ENCODE data around the gene TNS3. TPM values are rescaled to one million over a fixed set of nuclear protein-coding genes. Genes with fewer than 3 reads are reported as not detected.

The TNS3 gene
- polyA plus RNA-seq, 1 donor: 66.7 TPM

GRCh38 chr7:47602272-47603004, 20.5 kb upstream of the TNS3 start:
- Histone ChIP-seq H3K36me3 (ENCODE audit: control insufficient read depth, insufficient read depth, low read length) (no peaks in the 10 kb centered on the region), H3K9me3 (ENCODE audit: control insufficient read depth, low read depth, low read length) (peaks cover 9% of the 10 kb centered on the region), H3K27ac (ENCODE audit: low read length) (no peak overlapping the region), H3K27me3 (ENCODE audit: control insufficient read depth, insufficient read depth, low read length) (no peaks in the 10 kb centered on the region), H3K4me3 (ENCODE audit: low read length) (no peak overlapping the region), H3K4me1 (ENCODE audit: control insufficient read depth, insufficient read depth, low read length) (peaks cover 18% of the 10 kb centered on the region)
- DNase-seq: no peak
- WGBS (ENCODE audit: insufficient coverage, low lambda C conversion rate): 100% methylated on average over 2 of the region's 7 CpGs

GRCh38 chr7:47601881-47602249, 20.0 kb upstream of the TNS3 start:
- no CpG with 5 or more reads among the region's 2 CpGs for WGBS (ENCODE audit: insufficient coverage, low lambda C conversion rate)
- Histone ChIP-seq H3K4me3 (ENCODE audit: low read length) (no peak overlapping the region), H3K27me3 (ENCODE audit: control insufficient read depth, insufficient read depth, low read length) (no peaks in the 10 kb centered on the region), H3K36me3 (ENCODE audit: control insufficient read depth, insufficient read depth, low read length) (no peaks in the 10 kb centered on the region), H3K9me3 (ENCODE audit: control insufficient read depth, low read depth, low read length) (peaks cover 14% of the 10 kb centered on the region), H3K27ac (ENCODE audit: low read length) (no peak overlapping the region), H3K4me1 (ENCODE audit: control insufficient read depth, insufficient read depth, low read length) (peaks cover 18% of the 10 kb centered on the region)
- DNase-seq: no peak

- no peaks in the 10 kb centered on the region for H3K36me3 ChIP-seq (ENCODE audit: control insufficient read depth, insufficient read depth, low read length)
- H3K27ac ChIP-seq (ENCODE audit: low read length): no peak overlapping the region
- no peak overlapping the region for H3K4me3 ChIP-seq (ENCODE audit: low read length)
- H3K4me1 ChIP-seq (ENCODE audit: control insufficient read depth, insufficient read depth, low read length): peaks cover 18% of the 10 kb centered on the region
- WGBS (ENCODE audit: insufficient coverage, low lambda C conversion rate): 80% methylated on average over 1 of the region's 4 CpGs
- H3K9me3 ChIP-seq (ENCODE audit: control insufficient read depth, low read depth, low read length): peaks cover 19% of the 10 kb centered on the region
- no peak for DNase-seq
- H3K27me3 ChIP-seq (ENCODE audit: control insufficient read depth, insufficient read depth, low read length): no peaks in the 10 kb centered on the region
Measured at GRCh38 chr7:47601119-47601880, 19.4 kb upstream of the TNS3 start.

- H3K4me3 ChIP-seq (ENCODE audit: low read length): no peak overlapping the region
- no peaks in the 10 kb centered on the region for H3K27me3 ChIP-seq (ENCODE audit: control insufficient read depth, insufficient read depth, low read length)
- peaks cover 27% of the 10 kb centered on the region for H3K9me3 ChIP-seq (ENCODE audit: control insufficient read depth, low read depth, low read length)
- WGBS (ENCODE audit: insufficient coverage, low lambda C conversion rate): no CpG with 5 or more reads among the region's 15 CpGs
- no peak for DNase-seq
- no peaks in the 10 kb centered on the region for H3K36me3 ChIP-seq (ENCODE audit: control insufficient read depth, insufficient read depth, low read length)
- H3K27ac ChIP-seq (ENCODE audit: low read length): no peak overlapping the region
- peaks cover 17% of the 10 kb centered on the region for H3K4me1 ChIP-seq (ENCODE audit: control insufficient read depth, insufficient read depth, low read length)
Measured at GRCh38 chr7:47600199-47601118, 18.5 kb upstream of the TNS3 start.

GRCh38 chr7:47597379-47597778, 15.5 kb upstream of the TNS3 start:
- no peak for DNase-seq
- WGBS (ENCODE audit: insufficient coverage, low lambda C conversion rate): no CpG with 5 or more reads among the region's 5 CpGs
- Histone ChIP-seq H3K4me3 (ENCODE audit: low read length) (no peak overlapping the region), H3K27me3 (ENCODE audit: control insufficient read depth, insufficient read depth, low read length) (no peaks in the 10 kb centered on the region), H3K36me3 (ENCODE audit: control insufficient read depth, insufficient read depth, low read length) (no peaks in the 10 kb centered on the region), H3K27ac (ENCODE audit: low read length) (no peak overlapping the region), H3K4me1 (ENCODE audit: control insufficient read depth, insufficient read depth, low read length) (peaks cover 8% of the 10 kb centered on the region), H3K9me3 (ENCODE audit: control insufficient read depth, low read depth, low read length) (peaks cover 31% of the 10 kb centered on the region)

- WGBS (ENCODE audit: insufficient coverage, low lambda C conversion rate): 75% methylated on average over 1 of the region's 12 CpGs
- Histone ChIP-seq H3K4me1 (ENCODE audit: control insufficient read depth, insufficient read depth, low read length) (peaks cover 8% of the 10 kb centered on the region), H3K4me3 (ENCODE audit: low read length) (no peak overlapping the region), H3K27me3 (ENCODE audit: control insufficient read depth, insufficient read depth, low read length) (no peaks in the 10 kb centered on the region), H3K27ac (ENCODE audit: low read length) (no peak overlapping the region), H3K36me3 (ENCODE audit: control insufficient read depth, insufficient read depth, low read length) (no peaks in the 10 kb centered on the region), H3K9me3 (ENCODE audit: control insufficient read depth, low read depth, low read length) (peaks cover 31% of the 10 kb centered on the region)
- DNase-seq: no peak
Measured at GRCh38 chr7:47596502-47597202, 14.7 kb upstream of the TNS3 start.

- Histone ChIP-seq H3K27ac (ENCODE audit: low read length) (no peak overlapping the region), H3K4me1 (ENCODE audit: control insufficient read depth, insufficient read depth, low read length) (peaks cover 4% of the 10 kb centered on the region), H3K36me3 (ENCODE audit: control insufficient read depth, insufficient read depth, low read length) (no peaks in the 10 kb centered on the region), H3K4me3 (ENCODE audit: low read length) (no peak overlapping the region), H3K27me3 (ENCODE audit: control insufficient read depth, insufficient read depth, low read length) (no peaks in the 10 kb centered on the region), H3K9me3 (ENCODE audit: control insufficient read depth, low read depth, low read length) (peaks cover 31% of the 10 kb centered on the region)
- DNase-seq: no peak
- WGBS (ENCODE audit: insufficient coverage, low lambda C conversion rate): no CpG with 5 or more reads among the region's 3 CpGs
Measured at GRCh38 chr7:47594406-47594805, 12.5 kb upstream of the TNS3 start.

GRCh38 chr7:47591655-47592572, 10.0 kb upstream of the TNS3 start:
- no peak for DNase-seq

GRCh38 chr7:47591089-47591654, 9.3 kb upstream of the TNS3 start:
- peaks cover 14% of the 10 kb centered on the region for H3K9me3 ChIP-seq (ENCODE audit: control insufficient read depth, low read depth, low read length)
- H3K36me3 ChIP-seq (ENCODE audit: control insufficient read depth, insufficient read depth, low read length): no peaks in the 10 kb centered on the region
- no peak overlapping the region for H3K27ac ChIP-seq (ENCODE audit: low read length)
- peaks cover 4% of the 10 kb centered on the region for H3K4me1 ChIP-seq (ENCODE audit: control insufficient read depth, insufficient read depth, low read length)
- WGBS (ENCODE audit: insufficient coverage, low lambda C conversion rate): 94% methylated on average over 3 of the region's 8 CpGs
- DNase-seq: no peak
- no peak overlapping the region for H3K4me3 ChIP-seq (ENCODE audit: low read length)
- H3K27me3 ChIP-seq (ENCODE audit: control insufficient read depth, insufficient read depth, low read length): no peaks in the 10 kb centered on the region

More at GRCh38 chr7:47591655-47592572, 10.0 kb upstream of the TNS3 start:
- Histone ChIP-seq H3K27ac (ENCODE audit: low read length) (no peak overlapping the region), H3K4me1 (ENCODE audit: control insufficient read depth, insufficient read depth, low read length) (peaks cover 4% of the 10 kb centered on the region), H3K27me3 (ENCODE audit: control insufficient read depth, insufficient read depth, low read length) (no peaks in the 10 kb centered on the region), H3K36me3 (ENCODE audit: control insufficient read depth, insufficient read depth, low read length) (no peaks in the 10 kb centered on the region), H3K4me3 (ENCODE audit: low read length) (no peak overlapping the region), H3K9me3 (ENCODE audit: control insufficient read depth, low read depth, low read length) (peaks cover 20% of the 10 kb centered on the region)
- WGBS (ENCODE audit: insufficient coverage, low lambda C conversion rate): 67% methylated on average over 1 of the region's 17 CpGs

Measured in large intestine (tissue), 3 donors.